Activated T-helper 9 cell treated with anti-CD3 and anti-CD28 coated beads, Interleukin-2, amount 50 U/mL, for 16 hours (primary cell): ENCODE measurements around the gene ZFAND3.

Experiments used
- DNase-seq: peaks from one replicate; pipeline ENCODE4 v3.0.0-alpha.2; 2020; ENCODE audit warnings: low read depth

ZFAND3 gene

GRCh38 chr6:37894585-37894984 is 75.1 kb downstream of the ZFAND3 start:
- no peak for DNase-seq

- DNase-seq, result no peak
Measured at GRCh38 chr6:37897321-37897720, 77.8 kb downstream of the ZFAND3 start.

GRCh38 chr6:37897818-37898515 is 78.4 kb downstream of the ZFAND3 start:
- DNase-seq, result no peak

DNA sequence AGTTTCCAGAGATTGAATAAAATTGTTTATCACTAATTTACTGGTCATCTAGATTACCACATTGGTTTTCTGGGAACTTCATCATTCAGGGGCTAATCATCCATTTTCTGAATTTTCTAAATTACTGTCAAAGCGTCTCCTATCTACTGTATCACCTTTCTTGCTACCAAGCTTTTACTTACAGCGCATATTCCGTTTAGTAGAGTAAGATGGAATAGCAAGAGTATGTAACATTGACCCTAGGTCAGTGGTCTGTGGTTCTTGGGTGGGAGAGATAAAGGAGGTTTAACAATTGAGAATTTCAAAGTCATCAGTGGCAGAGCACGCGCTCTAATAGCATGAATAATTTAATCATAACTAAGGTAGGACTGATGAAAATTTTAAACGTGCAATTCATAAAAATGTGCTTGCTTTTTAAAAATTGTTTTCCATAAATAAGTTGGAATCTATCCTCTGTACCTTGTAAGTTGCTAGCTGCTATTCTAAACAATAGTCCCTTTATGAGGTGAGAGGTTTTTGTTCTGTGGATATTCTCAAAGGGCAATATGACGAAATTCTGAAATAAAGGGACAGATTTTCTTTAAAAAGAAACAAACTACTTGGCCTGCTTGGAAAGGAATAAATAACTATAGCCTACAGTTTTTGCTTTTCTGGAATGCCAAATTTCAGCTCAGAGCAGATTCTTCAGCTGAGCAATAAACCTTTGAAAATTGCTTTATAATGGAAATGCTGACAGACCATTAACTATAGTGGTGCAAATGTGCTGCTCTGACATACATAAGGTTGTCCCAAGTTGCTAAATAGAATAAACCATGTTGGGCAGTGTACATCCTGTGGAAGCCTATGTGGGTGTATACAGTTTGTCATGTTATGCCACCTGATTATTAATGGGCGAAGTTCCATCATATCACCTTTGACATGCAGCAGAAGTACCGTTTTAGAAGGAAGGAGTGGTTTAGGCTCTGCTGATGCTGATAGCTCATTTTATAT is 84.1 kb downstream of the ZFAND3 start:
- DNase-seq, result no peak

- DNase-seq, result no peak
Measured at GRCh38 chr6:37904590-37904989, 85.1 kb downstream of the ZFAND3 start.

- DNase-seq, result no peak
Measured at GRCh38 chr6:37906121-37906520, 86.6 kb downstream of the ZFAND3 start.

GRCh38 chr6:37910998-37911397 is 91.5 kb downstream of the ZFAND3 start:
- no peak for DNase-seq

- DNase-seq, result no peak
Measured at GRCh38 chr6:37913210-37913609, 93.7 kb downstream of the ZFAND3 start.

DNA sequence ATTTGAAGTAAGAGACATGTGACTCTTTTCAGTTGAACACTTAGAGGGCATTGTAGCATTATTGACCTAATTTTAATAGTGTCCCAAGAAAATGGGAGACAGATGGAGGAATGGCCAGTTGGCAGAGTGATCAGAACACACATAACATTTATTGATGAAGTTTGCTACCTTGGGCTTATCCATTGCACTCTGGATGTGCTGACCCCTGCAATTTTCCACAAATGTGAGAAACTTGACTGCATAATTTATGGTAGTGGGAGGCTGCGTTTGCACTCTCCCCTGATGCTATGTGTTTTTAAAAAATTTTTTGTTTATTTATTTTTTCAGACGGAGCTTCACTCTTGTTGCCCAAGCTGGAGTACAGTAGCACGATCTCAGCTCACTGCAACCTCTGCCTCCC is 95.9 kb downstream of the ZFAND3 start:
- DNase-seq, result no peak

GRCh38 chr6:37916149-37916548 is 96.6 kb downstream of the ZFAND3 start:
- DNase-seq, result no peak

DNA sequence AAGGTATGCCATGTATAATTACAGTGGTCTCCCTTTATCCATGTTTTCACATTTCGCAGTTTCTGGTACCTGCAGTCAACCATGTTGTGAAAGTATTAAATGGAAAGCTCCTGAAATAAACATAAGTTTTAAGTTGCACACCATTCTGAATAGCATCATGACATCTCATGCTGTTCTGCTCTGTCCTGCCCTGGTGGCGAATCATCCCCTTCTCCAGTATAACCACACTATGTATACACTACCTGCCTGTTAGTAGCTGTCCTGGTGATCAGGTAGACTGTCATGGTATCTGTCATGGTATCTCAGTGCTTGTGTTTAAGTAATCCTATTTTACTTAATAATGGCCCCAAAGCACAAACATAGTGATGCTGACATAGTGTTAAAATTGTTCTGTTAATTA is 97.1 kb downstream of the ZFAND3 start:
- no peak for DNase-seq

DNA sequence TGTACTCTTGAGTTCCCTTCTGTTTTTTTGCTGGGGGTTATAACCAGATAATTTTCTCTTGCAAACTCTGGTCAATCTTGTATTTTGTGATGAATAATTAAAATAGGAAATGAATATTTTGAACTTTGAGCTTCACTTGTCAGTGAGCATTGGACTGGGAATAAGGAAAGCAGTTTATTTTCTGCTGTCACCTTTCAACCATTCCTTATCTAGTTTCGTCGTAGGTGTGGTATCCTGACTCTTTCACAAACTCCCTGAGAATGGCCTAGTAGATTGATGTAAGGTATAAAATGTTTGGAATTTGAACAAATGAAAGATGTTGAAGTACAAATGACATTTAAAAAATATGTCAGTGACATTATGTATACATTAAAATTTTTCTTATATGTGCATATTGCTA is 98.0 kb downstream of the ZFAND3 start:
- DNase-seq, result no peak

- no peak for DNase-seq
Measured at GRCh38 chr6:37919417-37920157, 100.1 kb downstream of the ZFAND3 start.

DNA sequence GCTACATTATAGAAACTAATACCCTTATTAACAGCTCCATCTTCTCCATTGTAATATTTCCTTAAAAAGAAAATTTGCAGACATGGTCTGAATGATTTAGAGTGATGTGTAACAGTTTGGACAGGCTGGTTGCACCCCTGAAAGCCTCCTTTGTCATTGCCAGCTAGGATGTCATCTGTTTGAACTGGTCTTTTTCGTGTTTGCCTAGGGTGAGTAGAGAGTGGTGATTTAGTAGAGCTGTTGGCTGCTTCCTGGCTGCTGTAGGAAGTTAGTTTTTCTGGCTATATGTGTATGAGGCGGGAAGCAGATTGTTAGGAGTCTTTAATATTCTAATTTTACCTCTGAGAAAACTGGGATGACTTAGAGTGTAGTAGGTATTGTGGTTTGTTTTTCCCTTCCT is 101.1 kb downstream of the ZFAND3 start:
- no peak for DNase-seq

- no peak for DNase-seq
Measured at GRCh38 chr6:37922563-37922962, 103.0 kb downstream of the ZFAND3 start.

- no peak for DNase-seq
Measured at GRCh38 chr6:37923514-37923913, 104.0 kb downstream of the ZFAND3 start.

DNA sequence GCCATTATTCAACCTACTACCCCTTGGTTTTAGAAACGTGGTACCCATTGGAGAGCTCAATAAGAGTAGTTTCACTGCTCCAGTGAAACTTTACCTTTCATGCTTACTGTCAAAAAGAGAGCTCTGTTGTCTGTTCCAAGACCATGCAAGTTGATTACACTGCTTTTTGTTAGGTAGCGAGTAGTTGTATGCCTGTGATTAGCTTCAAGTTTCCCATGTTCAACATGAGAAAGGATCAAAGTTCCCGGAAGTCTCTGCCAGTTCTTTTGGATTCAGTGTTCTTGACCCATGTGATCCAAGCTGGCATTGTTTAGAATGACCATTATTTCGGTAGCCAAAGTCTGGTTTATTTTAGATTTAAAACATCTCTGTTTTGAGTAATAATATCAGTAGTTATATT is 107.1 kb downstream of the ZFAND3 start:
- DNase-seq, result no peak

GRCh38 chr6:37928217-37928616 is 108.7 kb downstream of the ZFAND3 start:
- no peak for DNase-seq

DNA sequence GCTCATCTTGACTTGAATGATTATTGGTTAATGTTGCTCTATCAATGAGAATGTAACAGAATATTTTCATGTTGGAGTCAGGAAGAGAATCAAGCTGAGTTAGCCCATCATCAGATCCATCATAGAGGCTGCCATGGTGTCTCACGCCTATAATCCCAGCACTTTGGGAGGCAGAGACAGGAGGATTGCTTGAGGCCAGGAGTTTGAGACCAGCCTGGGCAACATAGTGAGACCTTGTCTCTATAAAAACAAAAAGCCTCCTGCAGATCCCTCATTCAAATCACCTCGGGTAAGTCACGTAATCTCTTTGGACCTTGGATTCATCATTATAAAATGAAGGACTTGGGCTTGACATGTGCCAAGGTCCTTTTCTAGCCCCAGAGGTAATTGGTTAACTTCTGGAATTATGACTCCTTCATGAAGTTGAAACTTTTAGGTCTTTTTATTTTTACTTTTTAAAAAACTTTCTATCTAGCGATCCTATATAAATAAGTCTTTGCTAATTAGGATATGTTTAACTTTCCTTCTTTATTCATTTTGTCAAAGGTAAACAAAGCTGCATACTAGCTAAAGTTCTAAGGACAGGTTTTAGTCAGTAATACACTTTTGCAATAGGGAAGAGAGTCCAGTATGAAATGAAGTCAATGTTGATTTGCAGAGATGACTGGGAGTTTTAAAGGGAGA is 110.9 kb downstream of the ZFAND3 start:
- DNase-seq, result no peak

DNA sequence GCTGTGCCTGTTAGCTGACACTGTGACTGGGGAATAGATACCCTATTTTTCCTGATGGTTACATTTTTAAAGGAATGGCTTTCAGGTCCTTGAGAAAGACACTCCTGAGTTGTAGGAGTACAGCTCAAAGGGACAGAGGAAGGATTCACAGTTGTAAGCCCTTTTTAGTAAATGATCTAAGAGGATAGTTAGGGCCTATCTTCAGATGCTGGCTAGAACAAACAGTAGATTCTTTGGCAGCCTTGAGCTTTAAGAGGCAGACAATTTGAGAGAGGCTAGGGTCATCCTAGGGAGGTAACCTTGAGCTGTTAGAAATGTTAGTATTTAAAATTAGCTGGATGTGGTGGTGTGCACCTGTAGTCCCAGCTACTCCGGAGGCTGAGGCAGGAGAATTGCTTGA is 111.5 kb downstream of the ZFAND3 start:
- DNase-seq, result no peak

DNA sequence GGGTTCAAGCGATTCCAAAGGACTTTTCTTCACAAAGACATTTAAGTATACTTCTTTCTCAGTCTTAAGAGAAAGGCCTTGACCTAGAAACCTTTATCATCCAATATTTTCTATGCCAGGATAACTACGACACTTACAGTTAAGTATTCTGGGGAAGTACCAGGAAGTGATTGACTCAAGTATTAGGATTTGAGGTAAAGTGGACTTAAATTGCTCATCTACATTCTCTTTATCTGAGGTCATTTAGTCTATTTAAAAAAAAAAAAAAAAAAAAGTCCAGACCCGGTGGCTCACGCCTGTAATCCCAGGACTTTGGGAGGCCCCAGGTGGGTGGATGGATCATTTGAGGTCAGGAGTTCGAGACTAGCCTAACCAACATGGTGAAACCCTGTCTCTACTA is 114.7 kb downstream of the ZFAND3 start:
- no peak for DNase-seq

GRCh38 chr6:37936150-37936549 is 116.6 kb downstream of the ZFAND3 start:
- no peak for DNase-seq
